ENCODE results near the gene SF3A1. TPM values are rescaled to one million over a fixed set of nuclear protein-coding genes. Genes with fewer than 3 reads are reported as not detected.

The SF3A1 gene
- total RNA-seq, 4 donors from 2014 or later = 19.5 to 185 (median 40.2) TPM

DNA sequence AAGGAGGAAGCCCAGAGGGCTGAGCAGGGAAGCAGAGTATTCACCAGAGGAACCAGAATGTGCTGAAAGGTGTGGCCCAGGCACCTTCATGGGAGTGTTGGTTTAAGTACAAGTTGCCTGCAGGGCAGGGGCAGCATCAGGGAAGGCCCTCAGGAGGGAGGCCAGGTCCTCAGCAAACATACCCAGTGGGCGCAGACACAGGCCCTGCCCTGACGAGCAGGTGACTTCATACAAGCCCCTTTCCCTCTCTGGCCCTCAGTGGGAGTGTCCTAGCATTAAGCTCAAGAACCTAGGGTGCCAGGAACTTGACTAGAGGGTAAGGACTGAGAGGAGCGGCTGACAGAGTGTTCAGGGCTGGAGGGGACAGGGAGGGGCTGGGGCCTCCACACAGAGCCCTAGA lies 59.9 kb downstream of the SF3A1 start:
- H3K27me3 ChIP-seq = no peaks in the 10 kb centered on the region
- H3K4me1 ChIP-seq = no peaks in the 10 kb centered on the region
- no peaks in the 10 kb centered on the region for H3K9me3 ChIP-seq
- H3K4me3 ChIP-seq = no peak overlapping the region
- H3K27ac ChIP-seq = no peak overlapping the region
- no peak for DNase-seq
- TF ChIP-seq, protein P1, sequence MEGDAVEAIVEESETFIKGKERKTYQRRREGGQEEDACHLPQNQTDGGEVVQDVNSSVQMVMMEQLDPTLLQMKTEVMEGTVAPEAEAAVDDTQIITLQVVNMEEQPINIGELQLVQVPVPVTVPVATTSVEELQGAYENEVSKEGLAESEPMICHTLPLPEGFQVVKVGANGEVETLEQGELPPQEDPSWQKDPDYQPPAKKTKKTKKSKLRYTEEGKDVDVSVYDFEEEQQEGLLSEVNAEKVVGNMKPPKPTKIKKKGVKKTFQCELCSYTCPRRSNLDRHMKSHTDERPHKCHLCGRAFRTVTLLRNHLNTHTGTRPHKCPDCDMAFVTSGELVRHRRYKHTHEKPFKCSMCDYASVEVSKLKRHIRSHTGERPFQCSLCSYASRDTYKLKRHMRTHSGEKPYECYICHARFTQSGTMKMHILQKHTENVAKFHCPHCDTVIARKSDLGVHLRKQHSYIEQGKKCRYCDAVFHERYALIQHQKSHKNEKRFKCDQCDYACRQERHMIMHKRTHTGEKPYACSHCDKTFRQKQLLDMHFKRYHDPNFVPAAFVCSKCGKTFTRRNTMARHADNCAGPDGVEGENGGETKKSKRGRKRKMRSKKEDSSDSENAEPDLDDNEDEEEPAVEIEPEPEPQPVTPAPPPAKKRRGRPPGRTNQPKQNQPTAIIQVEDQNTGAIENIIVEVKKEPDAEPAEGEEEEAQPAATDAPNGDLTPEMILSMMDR (IDR thresholded peaks at IDR 0.05) = no peak
- no peak for TF ChIP-seq POLR2A (IDR thresholded peaks at IDR 0.05)
- H3K36me3 ChIP-seq = no peaks in the 10 kb centered on the region
- intact Hi-C loops (cut with DNase I; ENCODE audit: low total_unique reads) = no loop called here

DNA sequence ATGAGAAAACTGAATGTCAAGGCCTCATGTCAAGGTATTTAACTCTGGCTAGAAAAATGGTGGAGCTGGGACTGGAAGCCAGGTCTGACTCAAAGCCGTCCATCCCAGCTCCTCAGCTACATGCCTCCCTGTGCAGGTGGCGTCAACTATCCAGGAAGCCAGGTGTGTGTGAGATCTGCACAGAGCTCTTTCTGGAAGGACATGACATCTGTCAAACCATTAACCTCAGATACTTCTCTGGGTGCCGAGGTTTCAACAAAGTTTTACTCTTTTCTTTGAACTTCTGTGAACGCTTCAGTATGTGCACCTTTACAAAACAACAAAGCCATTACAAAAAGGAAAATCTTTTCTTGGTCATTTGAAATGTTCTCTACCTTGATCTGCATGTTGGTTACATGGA lies 60.4 kb downstream of the SF3A1 start:
- Histone ChIP-seq H3K4me1 (peaks cover 0 to 3% of the 10 kb centered on the region in 2 donors), H3K4me3 (no peak overlapping the region), H3K9me3 (no peaks in the 10 kb centered on the region), H3K27me3 (no peaks in the 10 kb centered on the region), H3K36me3 (no peaks in the 10 kb centered on the region), H3K27ac (no peak overlapping the region)
- intact Hi-C loops (cut with DNase I; ENCODE audit: low total_unique reads) = no loop called here
- TF ChIP-seq POLR2A (IDR thresholded peaks at IDR 0.05) = no peak
- TF ChIP-seq, protein P1 (IDR thresholded peaks at IDR 0.05) = no peak
- no peak for DNase-seq

DNA sequence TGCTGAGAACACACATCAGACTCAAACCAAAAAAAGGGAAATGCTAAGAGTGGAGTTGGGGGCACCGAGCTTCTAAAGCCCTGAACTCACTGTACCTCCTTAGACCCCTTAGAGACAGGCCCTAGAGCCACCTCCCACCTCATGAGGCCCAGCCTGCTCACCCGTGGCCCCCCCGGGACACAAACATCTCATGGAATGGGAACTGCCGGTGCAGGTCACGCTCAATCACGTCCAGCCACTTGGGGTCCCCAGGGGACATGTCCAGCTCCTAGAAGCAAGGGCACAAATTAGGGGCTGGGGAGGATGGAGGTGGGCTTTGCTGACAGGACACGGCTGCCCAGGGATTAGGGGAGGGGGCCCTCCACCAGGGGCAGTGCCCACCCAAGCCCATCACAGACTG lies 61.1 kb downstream of the SF3A1 start:
- intact Hi-C loops (cut with DNase I; ENCODE audit: low total_unique reads) = no loop called here
- Histone ChIP-seq H3K4me1 (peaks cover 3 to 8% of the 10 kb centered on the region in 2 donors), H3K27me3 (no peaks in the 10 kb centered on the region), H3K4me3 (no peak overlapping the region), H3K27ac (no peak overlapping the region), H3K9me3 (no peaks in the 10 kb centered on the region), H3K36me3 (no peaks in the 10 kb centered on the region)
- TF ChIP-seq POLR2A (IDR thresholded peaks at IDR 0.05) = no peak
- TF ChIP-seq, protein P1 (IDR thresholded peaks at IDR 0.05) = no peak
- no peak for DNase-seq

DNA sequence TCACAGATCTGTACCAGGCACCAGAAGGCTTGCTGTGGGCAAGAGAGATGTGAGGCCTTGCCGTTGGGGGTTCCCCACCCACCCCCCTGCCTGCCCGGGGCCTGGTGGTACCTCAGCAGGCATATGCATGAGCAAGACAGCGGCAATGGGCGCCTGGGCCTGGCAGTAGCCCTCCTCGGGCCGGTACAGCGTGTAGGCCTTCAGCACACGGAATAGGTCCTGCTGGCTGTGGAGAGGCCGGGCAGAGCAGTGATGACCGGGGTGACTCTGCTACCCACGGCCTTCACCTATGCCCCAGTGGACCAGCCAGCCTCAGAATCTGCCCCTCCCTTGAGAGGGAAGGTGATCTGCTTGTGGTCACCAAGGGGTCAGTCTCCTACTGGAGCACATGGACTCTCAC lies 61.9 kb downstream of the SF3A1 start:
- H3K4me1 ChIP-seq = peaks cover 10 to 13% of the 10 kb centered on the region in 2 donors
- no peaks in the 10 kb centered on the region for H3K27me3 ChIP-seq
- no peaks in the 10 kb centered on the region for H3K36me3 ChIP-seq
- intact Hi-C loops (cut with DNase I; ENCODE audit: low total_unique reads) = no loop called here
- no peak overlapping the region for H3K4me3 ChIP-seq
- no peak overlapping the region for H3K27ac ChIP-seq
- no peak for DNase-seq
- no peaks in the 10 kb centered on the region for H3K9me3 ChIP-seq
- TF ChIP-seq, protein P1 (IDR thresholded peaks at IDR 0.05) = no peak
- TF ChIP-seq POLR2A (IDR thresholded peaks at IDR 0.05) = no peak

DNA sequence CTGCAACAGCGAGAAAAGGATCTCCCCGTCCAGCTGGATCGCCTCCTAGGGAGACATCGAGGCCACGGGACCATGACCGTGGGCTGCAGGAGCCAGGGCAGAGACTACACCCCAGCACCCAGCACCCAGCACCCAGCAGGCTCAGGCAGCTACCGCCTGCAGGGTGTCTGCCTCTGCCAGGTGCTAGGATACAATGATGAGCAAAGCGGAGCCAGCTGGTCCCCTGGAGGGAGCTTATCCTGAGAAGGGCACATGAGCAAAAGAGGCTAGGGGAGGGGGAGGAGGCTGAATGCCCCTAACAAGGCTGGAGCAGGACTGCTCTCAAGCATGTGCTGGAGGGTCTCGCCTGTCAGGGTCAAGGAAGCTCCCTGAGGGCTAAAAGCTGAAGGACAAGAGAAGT lies 62.6 kb downstream of the SF3A1 start:
- no peak for TF ChIP-seq POLR2A (IDR thresholded peaks at IDR 0.05)
- TF ChIP-seq, protein P1 (IDR thresholded peaks at IDR 0.05) = no peak
- intact Hi-C loops (cut with DNase I; ENCODE audit: low total_unique reads) = no loop called here
- no peaks in the 10 kb centered on the region for H3K9me3 ChIP-seq
- no peak overlapping the region for H3K4me3 ChIP-seq
- H3K4me1 ChIP-seq = peaks cover 10 to 13% of the 10 kb centered on the region in 2 donors
- no peaks in the 10 kb centered on the region for H3K27me3 ChIP-seq
- H3K27ac ChIP-seq = no peak overlapping the region
- DNase-seq = no peak
- no peaks in the 10 kb centered on the region for H3K36me3 ChIP-seq

Measured in uterus (tissue), 4 donors.